A172 (cell line): ENCODE data around the gene LGI2. TPM values are rescaled to one million over a fixed set of nuclear protein-coding genes. Genes with fewer than 3 reads are reported as not detected.
"Not testable (repeated sequence)": the region's sequence is repeated elsewhere in the genome, so short reads cannot be mapped to it uniquely, and the experiment has no call there.

Experiments used
- DNase-seq: peaks from one replicate; pipeline ENCODE4 v3.0.0-alpha.2; 2015; ENCODE audit warnings: low spot score
- total RNA-seq: library from RNA; depleted of rRNA; stranded (reverse); fragments of >200 nt; shearing (Covaris generic); gene quantifications from 2 replicates; pipeline ENCODE4 v1.2.3, GENCODE V29; 2014

LGI2 gene
- total RNA-seq, 1 experiment from 2014 or later, result 0.19 TPM

GRCh38 chr4:25050370-25051078 is 19.8 kb upstream of the LGI2 start:
- DNase-seq, result no peak

DNA sequence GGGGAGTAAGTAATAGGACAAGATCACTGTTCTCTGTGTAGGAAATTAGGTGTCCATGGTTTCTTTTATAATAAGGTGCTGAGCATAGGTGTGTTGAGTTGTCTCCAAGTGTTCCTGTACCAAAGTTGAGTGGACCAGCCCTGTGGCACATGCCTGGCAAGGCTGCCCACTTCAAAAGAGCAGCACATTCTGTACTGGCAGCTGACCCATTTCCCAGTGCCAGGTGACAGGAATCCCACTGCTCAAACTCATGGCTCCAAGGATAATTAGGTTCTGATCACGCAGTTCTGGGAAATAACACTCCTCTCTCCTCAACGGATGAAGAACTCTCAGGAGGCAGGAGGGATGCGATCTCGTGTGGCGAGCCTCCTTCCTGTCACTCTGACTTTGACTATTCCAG is 12.8 kb upstream of the LGI2 start:
- DNase-seq, result no peak

DNA sequence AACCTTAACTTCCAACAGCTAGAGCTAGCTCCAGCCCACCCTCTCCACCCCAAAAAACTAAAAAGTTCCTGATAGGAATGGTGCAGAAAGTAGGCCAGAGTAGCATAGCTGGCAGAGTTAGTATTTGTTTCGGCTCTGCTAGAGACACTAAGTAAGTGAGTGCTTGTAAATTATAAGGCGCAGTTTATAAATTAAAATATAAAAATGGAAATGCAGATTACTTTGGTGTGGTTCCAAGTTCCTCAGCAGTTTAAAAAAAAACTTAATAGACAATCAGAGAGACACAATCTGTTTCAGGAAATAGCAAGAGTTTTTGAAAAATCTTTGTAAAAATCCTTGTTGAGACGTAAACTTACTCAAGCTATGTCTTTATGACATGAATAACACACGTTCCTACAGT is 2.8 kb upstream of the LGI2 start:
- DNase-seq, result no peak

DNA sequence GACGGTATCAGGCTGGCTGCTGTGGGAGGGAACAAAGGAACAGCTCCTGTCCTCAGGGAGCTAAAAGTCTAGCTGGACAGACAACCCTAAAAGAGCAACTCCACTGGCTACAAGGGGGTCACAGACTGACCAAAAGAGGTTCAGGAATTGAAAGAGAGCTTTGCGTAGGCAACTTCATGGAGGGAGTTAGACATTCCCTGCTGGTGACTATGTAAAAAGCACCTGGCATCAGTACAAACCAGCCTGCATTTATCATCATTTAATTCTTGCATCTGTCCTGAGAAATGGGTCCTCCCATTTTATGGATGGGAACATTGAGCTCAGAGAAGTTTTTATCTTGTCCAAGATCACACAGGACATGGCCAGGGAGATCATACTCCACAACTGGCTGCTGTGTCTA is 1.4 kb upstream of the LGI2 start:
- peak; percentile 28 for DNase-seq

DNA sequence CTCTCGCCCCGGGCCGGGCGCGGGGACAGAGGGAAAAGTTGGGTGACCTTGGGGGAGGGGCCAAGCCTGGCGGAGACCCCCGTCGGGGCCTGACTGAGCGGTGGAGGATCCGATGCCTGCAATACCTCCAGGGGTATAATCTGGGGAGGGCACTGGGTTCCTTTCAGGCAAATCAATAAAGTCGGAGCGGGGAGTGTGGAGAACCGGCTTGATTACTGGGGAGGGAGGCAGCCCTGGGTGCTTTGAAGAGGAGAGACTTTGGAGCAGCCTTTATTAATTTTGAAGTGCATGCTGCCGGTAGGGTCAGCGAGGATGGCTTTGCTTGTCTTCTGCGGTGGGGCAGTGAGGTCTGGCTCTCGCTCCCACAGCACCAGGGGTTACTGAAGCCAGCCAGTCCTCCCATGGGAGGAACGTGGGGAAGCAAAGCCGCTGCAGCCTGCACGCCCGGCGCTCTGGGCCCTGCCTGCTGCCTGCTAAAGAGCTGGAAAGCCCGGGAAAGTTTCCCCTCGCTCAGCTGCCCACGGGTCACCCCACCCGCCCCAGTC is 403 bp upstream of the LGI2 start:
- no peak for DNase-seq

GRCh38 chr4:25029479-25030276 is 1.1 kb downstream of the LGI2 start:
- DNase-seq, result no peak

- DNase-seq, result no peak
These were observed 1.9 kb downstream of the LGI2 start for GRCh38 chr4:25028851-25029250.

GRCh38 chr4:25022766-25023165 is 8.0 kb downstream of the LGI2 start:
- no peak for DNase-seq

DNA sequence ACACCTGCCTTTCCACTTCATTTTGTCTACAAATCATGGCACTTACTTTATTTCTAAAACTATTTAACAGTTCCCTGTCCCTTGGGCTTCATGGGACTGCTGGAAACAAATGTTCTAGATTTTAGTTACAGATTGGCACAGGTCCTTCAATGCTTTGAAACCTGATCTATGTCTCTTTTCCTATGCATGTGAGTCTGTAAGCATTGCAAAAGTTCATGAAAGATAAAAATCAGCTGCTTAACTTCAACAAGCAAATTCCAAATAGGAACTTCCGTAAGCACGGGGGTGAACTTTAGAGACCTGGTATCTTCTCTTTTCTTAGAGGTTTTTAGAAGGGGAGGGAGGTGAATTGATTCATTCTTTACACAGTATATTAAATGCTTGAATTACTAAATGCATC is 9.5 kb downstream of the LGI2 start:
- no peak for DNase-seq

DNA sequence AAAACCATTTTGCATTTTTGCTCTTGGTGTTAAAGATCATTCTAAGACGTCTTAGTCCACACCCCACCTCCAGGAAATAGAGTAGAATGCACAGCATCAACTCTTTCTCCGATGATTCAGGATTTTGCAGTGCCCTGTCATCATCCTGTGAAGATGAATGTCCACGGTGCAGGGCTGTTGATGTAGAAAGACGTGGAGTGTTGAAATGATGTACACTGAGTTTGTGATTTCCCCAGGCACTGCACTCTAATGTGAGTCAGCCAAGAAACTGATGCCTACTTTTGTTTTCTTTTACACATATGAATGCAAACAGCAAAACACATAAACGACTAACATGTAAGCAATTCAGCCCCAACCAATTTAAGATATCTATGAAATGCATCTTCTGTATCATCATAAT is 10.5 kb downstream of the LGI2 start:
- peak; percentile 3 for DNase-seq

DNA sequence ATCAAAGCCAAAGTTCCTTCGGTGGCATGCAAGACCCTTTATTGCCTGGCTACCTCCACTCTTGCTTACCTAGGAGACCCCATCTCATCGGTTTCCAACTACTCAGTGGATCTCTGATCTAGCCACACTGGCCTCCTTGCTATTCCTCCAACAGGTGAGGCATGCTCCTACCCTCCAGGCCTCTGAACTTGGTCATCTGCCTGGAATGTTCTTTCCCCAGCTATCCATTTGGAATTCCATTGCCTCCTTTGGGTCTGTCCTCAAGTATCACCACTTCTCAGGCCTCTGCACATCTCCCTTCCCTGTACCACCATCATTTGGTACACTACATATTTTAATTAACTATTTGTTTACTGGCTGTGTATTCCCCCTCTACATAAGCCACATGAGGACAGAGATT is 11.2 kb downstream of the LGI2 start:
- DNase-seq, result no peak

- no peak for DNase-seq
These were observed 15.7 kb downstream of the LGI2 start for GRCh38 chr4:25015012-25015411.

- DNase-seq, result not testable (repeated sequence)
These were observed 16.1 kb downstream of the LGI2 start for GRCh38 chr4:25014662-25014983.

GRCh38 chr4:25013756-25014661 is 16.7 kb downstream of the LGI2 start:
- no peak for DNase-seq

GRCh38 chr4:25012655-25013054 is 18.1 kb downstream of the LGI2 start:
- no peak for DNase-seq

- DNase-seq, result no peak
These were observed 19.4 kb downstream of the LGI2 start for GRCh38 chr4:25011135-25011866.

- DNase-seq, result no peak
These were observed 23.1 kb downstream of the LGI2 start for GRCh38 chr4:25007598-25007997.

GRCh38 chr4:25002681-25003080 is 28.1 kb downstream of the LGI2 start:
- DNase-seq, result no peak

DNA sequence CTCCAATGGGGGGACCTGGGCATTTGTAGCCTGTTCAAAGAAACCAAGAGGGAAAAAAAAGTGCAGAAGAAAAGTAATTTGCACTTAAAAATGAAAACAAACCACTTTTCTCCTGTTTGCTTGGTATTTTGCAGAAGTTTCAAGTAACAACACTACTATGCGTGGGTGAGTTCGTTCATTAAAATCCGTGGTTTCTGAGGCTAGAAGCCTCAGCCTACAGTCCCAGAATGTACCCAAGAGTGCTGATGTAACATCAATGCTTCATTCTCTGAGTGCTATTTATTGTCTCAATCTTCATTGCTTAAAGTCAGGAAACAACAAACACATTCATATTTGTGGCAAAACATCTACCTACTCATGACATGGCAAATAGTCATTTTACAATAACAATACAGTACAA is 29.2 kb downstream of the LGI2 start:
- no peak for DNase-seq

DNA sequence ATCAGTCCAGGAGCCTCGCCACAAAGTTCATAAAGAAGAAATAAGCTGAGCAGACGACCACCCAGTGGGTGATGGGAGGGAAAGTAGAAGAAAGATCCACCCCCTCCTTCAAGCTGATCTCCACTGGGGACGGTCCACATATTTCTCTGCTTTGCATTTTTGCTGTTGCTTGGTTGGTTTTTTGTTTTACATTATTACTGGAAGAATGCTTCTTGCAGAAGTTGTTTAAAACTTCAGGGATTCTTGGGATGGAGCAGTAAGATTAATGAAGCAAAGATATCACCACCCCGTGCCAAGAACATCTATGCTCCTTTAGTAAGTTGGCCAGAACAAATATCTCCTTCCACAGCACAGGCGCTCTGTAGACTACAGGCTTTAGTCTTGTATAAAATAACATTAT is 30.1 kb downstream of the LGI2 start:
- DNase-seq, result no peak

- DNase-seq, result no peak
These were observed 31.2 kb downstream of the LGI2 start for GRCh38 chr4:24999392-25000089.
